ENCODE data around the gene PTRH2. TPM values are rescaled to one million over a fixed set of nuclear protein-coding genes. Genes with fewer than 3 reads are reported as not detected.

Gene PTRH2
- total RNA-seq, 1 experiment from 2014 or later = 40.8 TPM

GRCh38 chr17:59671386-59671785 lies 35.8 kb downstream of the PTRH2 start:
- Histone ChIP-seq H3K23me2 (ENCODE audit: insufficient read length, low read depth, low read length, poor library complexity, severe bottlenecking) (no peaks in the 10 kb centered on the region), H3K4me1 (ENCODE audit: insufficient read depth, low read length) (no peaks in the 10 kb centered on the region), H4K91ac (ENCODE audit: insufficient read length, low read depth, low read length) (no peak overlapping the region), H3K9ac (ENCODE audit: extremely low read depth, insufficient read length, low read length) (no peak overlapping the region), H3K79me2 (ENCODE audit: insufficient read depth, low read length) (no peaks in the 10 kb centered on the region), H2BK15ac (ENCODE audit: low read depth, low read length) (no peak overlapping the region), H2BK5ac (ENCODE audit: insufficient read length, low read length) (no peak overlapping the region), H3K4me2 (ENCODE audit: insufficient read depth, insufficient read length, low read length) (no peak overlapping the region), H2BK12ac (ENCODE audit: insufficient read length, low read depth, low read length) (no peak overlapping the region), H4K20me1 (ENCODE audit: control insufficient read depth, insufficient read depth, insufficient read length) (no peaks in the 10 kb centered on the region), H3K4ac (ENCODE audit: low read depth, low read length) (no peak overlapping the region), H3K14ac (ENCODE audit: insufficient read depth, low read length) (no peak overlapping the region), H3K23ac (ENCODE audit: insufficient read length, low read depth, low read length) (no peak overlapping the region), H2BK20ac (ENCODE audit: low read depth, low read length, poor library complexity, severe bottlenecking) (no peak overlapping the region), H3K79me1 (ENCODE audit: insufficient read depth, low read depth, low read length, poor library complexity, severe bottlenecking) (no peaks in the 10 kb centered on the region), H3K18ac (ENCODE audit: insufficient read length, low read depth, low read length) (no peak overlapping the region), H3K27ac (ENCODE audit: insufficient read length, low read depth, low read length) (no peak overlapping the region), H4K5ac (ENCODE audit: insufficient read length, low read depth, low read length) (no peak overlapping the region), H2AK5ac (ENCODE audit: insufficient read length, low read length) (no peak overlapping the region), H2BK120ac (ENCODE audit: low read depth, low read length, poor library complexity, severe bottlenecking) (no peak overlapping the region), H3K9me3 (ENCODE audit: control insufficient read depth, low read depth, low read length) (no peaks in the 10 kb centered on the region), H3K56ac (ENCODE audit: insufficient read length, low read depth, low read length) (no peak overlapping the region), H3T11ph (ENCODE audit: low read length) (no peak overlapping the region), H2AFZ (ENCODE audit: low read length) (no peak overlapping the region), H3K27me3 (ENCODE audit: insufficient read depth, low read length) (no peaks in the 10 kb centered on the region), H4K8ac (replicated peaks; ENCODE audit: insufficient read length, low read depth, low read length) (no peak overlapping the region)
- DNase-seq = no peak
- Mint-ChIP-seq H3K27me3 (ENCODE audit: low read depth) (no peaks in the 10 kb centered on the region), H3K36me3 (ENCODE audit: insufficient read depth in 1 of 3, low read depth in 3 of 3) (peaks cover 8 to 66% (median 38%) of the 10 kb centered on the region in 3 experiments; a peak in 5 of 7 replicates), H3K4me3 (no peak overlapping the region), H3K9me3 (no peaks in the 10 kb centered on the region), H3K4me1 (no peaks in the 10 kb centered on the region), H3K27ac (peak overlapping the region in 1 of 3 experiments; percentile 68; a peak in 2 of 7 replicates)
- TF ChIP-seq, protein P1, sequence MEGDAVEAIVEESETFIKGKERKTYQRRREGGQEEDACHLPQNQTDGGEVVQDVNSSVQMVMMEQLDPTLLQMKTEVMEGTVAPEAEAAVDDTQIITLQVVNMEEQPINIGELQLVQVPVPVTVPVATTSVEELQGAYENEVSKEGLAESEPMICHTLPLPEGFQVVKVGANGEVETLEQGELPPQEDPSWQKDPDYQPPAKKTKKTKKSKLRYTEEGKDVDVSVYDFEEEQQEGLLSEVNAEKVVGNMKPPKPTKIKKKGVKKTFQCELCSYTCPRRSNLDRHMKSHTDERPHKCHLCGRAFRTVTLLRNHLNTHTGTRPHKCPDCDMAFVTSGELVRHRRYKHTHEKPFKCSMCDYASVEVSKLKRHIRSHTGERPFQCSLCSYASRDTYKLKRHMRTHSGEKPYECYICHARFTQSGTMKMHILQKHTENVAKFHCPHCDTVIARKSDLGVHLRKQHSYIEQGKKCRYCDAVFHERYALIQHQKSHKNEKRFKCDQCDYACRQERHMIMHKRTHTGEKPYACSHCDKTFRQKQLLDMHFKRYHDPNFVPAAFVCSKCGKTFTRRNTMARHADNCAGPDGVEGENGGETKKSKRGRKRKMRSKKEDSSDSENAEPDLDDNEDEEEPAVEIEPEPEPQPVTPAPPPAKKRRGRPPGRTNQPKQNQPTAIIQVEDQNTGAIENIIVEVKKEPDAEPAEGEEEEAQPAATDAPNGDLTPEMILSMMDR (conservative IDR thresholded peaks at IDR 0.05) = no peak
- no CpG with 5 or more reads among the region's 1 CpG for WGBS (ENCODE audit: extremely low coverage, insufficient read length, low lambda C conversion rate)
